ENCODE results near the gene ANKFN1. TPM values are rescaled to one million over a fixed set of nuclear protein-coding genes. Genes with fewer than 3 reads are reported as not detected.

Gene ANKFN1
- total and polyA plus RNA-seq, 2 experiments from 2014 or later, result 0.21 TPM; not detected in 1

DNA sequence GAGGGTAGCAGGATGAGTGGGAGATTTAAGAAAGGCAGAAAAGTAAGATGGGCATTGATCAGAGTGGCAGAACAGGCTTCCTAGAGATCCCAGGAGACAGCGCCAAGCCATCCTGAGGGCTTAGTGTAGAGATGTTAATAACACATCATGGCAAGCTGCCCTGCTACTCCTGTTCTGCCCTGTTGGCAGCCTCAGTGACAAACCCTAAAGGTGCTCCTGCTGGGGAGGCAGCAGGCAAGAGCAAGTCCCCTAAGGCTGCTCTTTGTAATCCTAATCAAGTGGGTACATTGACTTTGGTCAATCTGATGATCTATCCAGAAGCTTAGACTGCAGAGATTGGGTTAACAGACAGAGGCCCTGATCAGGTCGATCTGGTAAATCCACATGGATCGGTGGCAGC, 16.3 kb downstream of the ANKFN1 start:
- Histone ChIP-seq H3K27me3 (no peaks in the 10 kb centered on the region), H3K9me3 (ENCODE audit: low read depth) (no peaks in the 10 kb centered on the region), H3K4me3 (no peak overlapping the region), H3K27ac (no peak overlapping the region), H3K36me3 (no peaks in the 10 kb centered on the region), H3K4me1 (ENCODE audit: low read depth) (no peaks in the 10 kb centered on the region)
- TF ChIP-seq, protein P1, sequence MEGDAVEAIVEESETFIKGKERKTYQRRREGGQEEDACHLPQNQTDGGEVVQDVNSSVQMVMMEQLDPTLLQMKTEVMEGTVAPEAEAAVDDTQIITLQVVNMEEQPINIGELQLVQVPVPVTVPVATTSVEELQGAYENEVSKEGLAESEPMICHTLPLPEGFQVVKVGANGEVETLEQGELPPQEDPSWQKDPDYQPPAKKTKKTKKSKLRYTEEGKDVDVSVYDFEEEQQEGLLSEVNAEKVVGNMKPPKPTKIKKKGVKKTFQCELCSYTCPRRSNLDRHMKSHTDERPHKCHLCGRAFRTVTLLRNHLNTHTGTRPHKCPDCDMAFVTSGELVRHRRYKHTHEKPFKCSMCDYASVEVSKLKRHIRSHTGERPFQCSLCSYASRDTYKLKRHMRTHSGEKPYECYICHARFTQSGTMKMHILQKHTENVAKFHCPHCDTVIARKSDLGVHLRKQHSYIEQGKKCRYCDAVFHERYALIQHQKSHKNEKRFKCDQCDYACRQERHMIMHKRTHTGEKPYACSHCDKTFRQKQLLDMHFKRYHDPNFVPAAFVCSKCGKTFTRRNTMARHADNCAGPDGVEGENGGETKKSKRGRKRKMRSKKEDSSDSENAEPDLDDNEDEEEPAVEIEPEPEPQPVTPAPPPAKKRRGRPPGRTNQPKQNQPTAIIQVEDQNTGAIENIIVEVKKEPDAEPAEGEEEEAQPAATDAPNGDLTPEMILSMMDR (IDR thresholded peaks at IDR 0.05; ENCODE audit: low read depth, low read length), result no peak
- no peak for DNase-seq (ENCODE audit: low read depth in 1 of 2, low spot score in 1 of 2)

DNA sequence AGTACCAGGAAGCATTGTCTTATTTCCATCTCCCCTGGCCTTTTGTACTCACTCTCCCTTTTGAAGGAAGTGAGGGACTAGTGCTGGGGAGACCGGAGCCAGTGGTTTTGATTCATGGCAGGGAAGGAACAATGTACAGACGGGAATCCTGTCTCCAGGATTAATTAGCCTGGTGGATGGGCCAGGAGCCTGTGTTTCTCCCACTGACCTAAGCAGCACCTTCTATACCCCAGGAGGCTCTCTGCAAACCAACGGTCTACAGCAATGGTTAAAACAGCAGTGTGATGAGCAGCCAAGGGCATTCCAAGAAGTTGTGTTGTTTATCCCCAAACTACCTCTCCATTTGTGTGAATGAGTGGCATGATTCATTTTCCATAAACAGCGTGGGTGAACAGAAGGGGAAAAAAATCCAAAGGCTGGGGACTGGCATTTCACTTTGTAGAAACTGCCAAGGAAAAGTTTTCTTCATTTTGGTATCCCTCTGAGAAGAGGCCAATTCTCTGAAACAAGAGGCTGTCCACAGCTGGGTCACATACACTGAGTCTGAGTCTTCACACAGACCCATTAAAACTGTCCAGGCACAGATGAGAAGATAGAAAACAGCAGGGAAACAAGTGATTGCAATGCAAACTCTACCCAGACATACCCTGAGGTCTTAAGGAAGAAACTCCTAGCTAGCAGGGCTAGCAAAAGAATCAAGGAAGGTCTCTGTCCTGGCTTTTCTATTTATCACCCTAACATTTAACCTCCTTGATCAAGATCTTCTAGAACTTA, 18.1 kb downstream of the ANKFN1 start:
- H3K4me1 ChIP-seq (ENCODE audit: low read depth), result no peaks in the 10 kb centered on the region
- no peaks in the 10 kb centered on the region for H3K36me3 ChIP-seq
- H3K27ac ChIP-seq, result no peak overlapping the region
- TF ChIP-seq, protein P1 (IDR thresholded peaks at IDR 0.05; ENCODE audit: low read depth, low read length), result no peak
- H3K27me3 ChIP-seq, result no peaks in the 10 kb centered on the region
- H3K4me3 ChIP-seq, result no peak overlapping the region
- DNase-seq (ENCODE audit: low read depth in 1 of 2, low spot score in 1 of 2), result no peak
- no peaks in the 10 kb centered on the region for H3K9me3 ChIP-seq (ENCODE audit: low read depth)

DNA sequence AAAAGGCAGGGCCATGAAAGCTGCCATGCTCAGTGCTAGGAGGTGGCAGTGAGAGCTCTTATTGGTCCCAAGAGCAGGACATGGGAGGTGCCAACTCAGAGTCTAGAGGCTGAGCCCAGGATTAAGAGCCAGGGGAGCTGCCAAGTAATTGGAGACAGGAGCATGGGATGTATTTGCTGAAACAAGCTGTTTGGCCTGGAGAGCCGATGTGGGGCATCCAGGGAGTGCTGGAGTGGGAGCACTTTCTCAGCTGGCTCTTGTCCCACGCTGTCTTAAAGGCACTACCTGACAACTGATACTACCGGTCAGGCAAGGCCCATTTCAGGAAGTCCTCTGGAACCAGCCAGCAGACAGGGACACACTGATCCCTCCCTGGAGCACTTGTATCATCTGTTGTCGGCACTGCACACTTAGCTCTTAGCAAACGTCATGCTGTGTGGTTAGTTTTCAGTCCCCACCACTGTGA, 19.3 kb downstream of the ANKFN1 start:
- Histone ChIP-seq H3K27me3 (no peaks in the 10 kb centered on the region), H3K4me1 (ENCODE audit: low read depth) (no peaks in the 10 kb centered on the region), H3K4me3 (no peak overlapping the region), H3K36me3 (no peaks in the 10 kb centered on the region), H3K9me3 (ENCODE audit: low read depth) (no peaks in the 10 kb centered on the region), H3K27ac (no peak overlapping the region)
- TF ChIP-seq, protein P1 (IDR thresholded peaks at IDR 0.05; ENCODE audit: low read depth, low read length), result no peak
- peak in 1 of 2 donors; percentile 42 for DNase-seq (ENCODE audit: low read depth in 1 of 2, low spot score in 1 of 2)

DNA sequence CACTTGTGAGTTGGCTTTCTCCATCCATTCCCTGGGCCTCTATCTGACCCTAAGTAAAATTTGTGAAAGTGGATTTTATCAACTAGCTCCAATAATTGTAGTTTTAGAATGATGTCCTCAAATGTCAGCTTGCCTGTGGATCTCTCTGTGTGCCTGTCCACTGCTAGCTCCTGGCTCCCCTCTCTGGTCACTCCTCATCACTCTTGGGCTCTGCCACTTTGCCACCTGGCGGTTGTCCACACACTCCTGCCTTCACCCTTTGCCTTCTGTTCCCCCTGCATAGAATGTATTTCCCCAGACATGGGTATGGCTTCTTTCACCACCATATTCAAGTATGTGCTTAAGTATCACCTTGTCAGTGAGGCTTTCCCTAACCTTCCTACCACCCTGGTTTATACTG, 19.8 kb downstream of the ANKFN1 start:
- H3K27me3 ChIP-seq, result no peaks in the 10 kb centered on the region
- no peak overlapping the region for H3K4me3 ChIP-seq
- no peaks in the 10 kb centered on the region for H3K4me1 ChIP-seq (ENCODE audit: low read depth)
- TF ChIP-seq, protein P1 (IDR thresholded peaks at IDR 0.05; ENCODE audit: low read depth, low read length), result no peak
- no peak for DNase-seq (ENCODE audit: low read depth in 1 of 2, low spot score in 1 of 2)
- no peaks in the 10 kb centered on the region for H3K9me3 ChIP-seq (ENCODE audit: low read depth)
- no peak overlapping the region for H3K27ac ChIP-seq
- no peaks in the 10 kb centered on the region for H3K36me3 ChIP-seq

DNA sequence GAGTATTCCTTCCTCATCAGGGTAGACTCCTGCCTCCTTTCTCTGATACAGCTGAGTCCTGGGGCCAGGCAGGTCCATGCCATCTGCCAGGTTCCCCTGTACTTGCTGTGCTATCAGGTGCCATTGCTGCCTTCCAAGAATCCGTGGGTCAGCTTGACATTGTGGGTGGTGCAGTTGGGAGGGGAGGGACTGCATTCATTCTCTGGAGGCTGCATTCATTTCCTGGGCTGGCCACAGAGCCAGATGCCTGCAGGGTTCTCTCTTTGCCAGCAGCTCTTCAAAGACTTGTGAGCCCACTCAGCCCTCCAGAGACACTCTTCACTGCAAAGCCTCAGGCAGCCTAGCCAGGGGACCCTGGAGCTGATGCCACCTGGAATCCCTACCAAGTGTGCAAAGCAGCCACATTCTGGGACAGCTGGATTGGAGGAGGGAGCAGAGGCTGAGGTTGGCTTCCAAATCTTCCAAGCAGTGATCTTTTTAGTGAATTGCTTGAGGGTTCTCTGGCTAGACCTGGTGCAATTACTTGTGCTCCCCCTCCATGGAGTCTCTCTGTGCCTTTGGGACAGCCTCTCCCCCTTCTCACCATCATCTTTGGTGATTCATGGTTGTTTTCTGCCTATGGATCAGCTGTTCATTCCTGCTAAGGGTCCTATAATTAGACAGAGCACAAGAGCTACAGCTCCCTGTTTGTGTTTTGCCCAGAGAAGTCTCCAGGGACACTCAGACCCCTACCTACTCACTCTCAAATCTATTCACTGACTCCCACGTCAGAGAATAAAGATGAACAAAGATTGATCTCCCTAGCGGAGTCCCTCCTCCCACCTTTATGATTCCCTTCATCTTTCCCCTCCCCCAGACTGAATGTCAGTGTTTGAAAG, 20.9 kb downstream of the ANKFN1 start:
- Histone ChIP-seq H3K4me3 (no peak overlapping the region), H3K4me1 (ENCODE audit: low read depth) (no peaks in the 10 kb centered on the region), H3K9me3 (ENCODE audit: low read depth) (no peaks in the 10 kb centered on the region), H3K27me3 (no peaks in the 10 kb centered on the region), H3K27ac (no peak overlapping the region), H3K36me3 (no peaks in the 10 kb centered on the region)
- TF ChIP-seq, protein P1 (IDR thresholded peaks at IDR 0.05; ENCODE audit: low read depth, low read length), result no peak
- no peak for DNase-seq (ENCODE audit: low read depth in 1 of 2, low spot score in 1 of 2)

Data from cardiac muscle cell (in vitro differentiated cells and primary cell).